ENCODE measurements around the gene RPS14.
"Not testable (repeated sequence)": the region's sequence is repeated elsewhere in the genome, so short reads cannot be mapped to it uniquely, and the experiment has no call there.

The RPS14 gene

DNA sequence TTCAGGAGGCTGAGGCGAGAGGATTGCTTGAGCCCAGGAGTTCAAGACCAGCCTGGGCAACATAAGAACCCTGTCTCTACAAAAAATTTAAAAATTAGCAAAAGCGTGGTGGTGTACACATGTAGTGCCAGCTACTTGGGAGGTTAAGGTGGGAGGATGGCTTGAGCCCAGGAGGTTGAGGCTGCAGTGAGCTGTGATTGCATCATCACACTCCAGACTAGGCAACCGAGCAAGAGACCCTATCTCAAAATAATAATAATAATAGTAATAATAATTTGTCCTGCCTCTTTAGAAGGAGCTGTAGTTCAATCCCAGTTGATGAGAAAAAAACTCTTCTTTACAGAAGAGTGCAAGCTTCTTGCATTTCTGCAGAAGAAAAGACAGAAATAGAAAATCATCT, 26.8 kb downstream of the RPS14 start:
- H3K4me1 Mint-ChIP-seq, result peaks cover 2% of the 10 kb centered on the region
- no peak overlapping the region for H3K4me3 Mint-ChIP-seq
- no peaks in the 10 kb centered on the region for H3K9me3 Mint-ChIP-seq
- H3K36me3 Mint-ChIP-seq (ENCODE audit: low read depth), result no peaks in the 10 kb centered on the region
- no peak for TF ChIP-seq CTCF (IDR thresholded peaks at IDR 0.05; ENCODE audit: unreplicated experiment in 3 of 3)
- H3K27me3 Mint-ChIP-seq (ENCODE audit: low read depth), result no peaks in the 10 kb centered on the region
- H3K27ac Mint-ChIP-seq, result no peak overlapping the region

DNA sequence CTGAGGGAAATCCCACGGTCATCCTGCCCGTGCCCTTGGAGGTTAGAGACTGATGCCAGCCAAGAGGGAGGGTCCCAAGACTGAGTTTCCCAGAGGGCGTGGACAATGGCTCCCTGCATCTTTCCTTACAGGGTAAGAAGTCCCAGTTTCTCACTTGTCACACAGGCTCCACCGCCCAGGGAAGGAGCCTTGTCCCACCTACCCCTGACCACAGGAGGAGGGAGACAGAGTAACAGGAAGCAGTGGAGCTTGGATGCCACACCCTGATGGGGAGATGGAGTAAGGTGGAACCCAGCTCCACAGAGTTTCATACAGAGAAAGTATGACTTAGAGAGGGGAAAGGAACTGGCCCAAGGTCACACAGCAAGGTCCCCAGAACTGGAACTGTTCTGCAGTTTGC, 27.5 kb downstream of the RPS14 start:
- H3K4me3 Mint-ChIP-seq, result no peak overlapping the region
- H3K27me3 Mint-ChIP-seq (ENCODE audit: low read depth), result no peaks in the 10 kb centered on the region
- no peak for TF ChIP-seq CTCF (IDR thresholded peaks at IDR 0.05; ENCODE audit: unreplicated experiment in 3 of 3)
- no peaks in the 10 kb centered on the region for H3K36me3 Mint-ChIP-seq (ENCODE audit: low read depth)
- no peaks in the 10 kb centered on the region for H3K9me3 Mint-ChIP-seq
- no peaks in the 10 kb centered on the region for H3K4me1 Mint-ChIP-seq
- no peak overlapping the region for H3K27ac Mint-ChIP-seq

DNA sequence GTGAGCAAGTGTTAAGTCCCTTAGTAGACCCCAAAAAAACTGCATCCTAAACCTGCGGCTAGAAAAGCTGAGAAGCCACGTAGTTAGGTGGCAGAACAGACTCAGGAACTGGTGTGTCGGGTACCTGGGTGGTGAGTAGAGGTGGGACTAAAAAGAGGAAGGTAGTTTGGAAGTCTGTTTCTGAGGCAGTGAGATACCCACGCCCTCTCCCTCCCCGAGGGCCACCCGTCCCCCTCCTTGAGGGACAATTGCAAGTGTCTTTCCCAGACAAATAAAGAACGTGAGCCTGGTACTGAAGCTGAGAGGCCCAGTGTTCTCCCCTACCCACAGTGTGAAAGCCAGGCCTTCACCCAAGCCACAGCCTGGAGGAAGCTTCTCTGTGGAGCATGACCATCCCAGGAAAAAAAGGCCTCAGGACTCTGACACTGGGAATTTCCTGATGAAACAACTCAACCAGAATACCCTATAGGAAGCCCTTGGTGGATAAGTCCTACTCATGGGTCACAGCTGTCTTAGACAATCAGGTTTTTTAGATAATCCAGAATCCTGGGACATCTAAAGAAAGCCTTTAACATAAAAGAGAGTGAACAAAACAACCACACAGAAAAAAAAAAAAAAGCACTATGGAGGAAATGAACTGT, 29.8 kb downstream of the RPS14 start:
- Mint-ChIP-seq H3K9me3 (no peaks in the 10 kb centered on the region), H3K36me3 (ENCODE audit: low read depth) (no peaks in the 10 kb centered on the region), H3K27me3 (ENCODE audit: low read depth) (no peaks in the 10 kb centered on the region), H3K4me1 (no peaks in the 10 kb centered on the region), H3K27ac (no peak overlapping the region), H3K4me3 (no peak overlapping the region)
- TF ChIP-seq CTCF (IDR thresholded peaks at IDR 0.05; ENCODE audit: unreplicated experiment in 3 of 3), result no peak

DNA sequence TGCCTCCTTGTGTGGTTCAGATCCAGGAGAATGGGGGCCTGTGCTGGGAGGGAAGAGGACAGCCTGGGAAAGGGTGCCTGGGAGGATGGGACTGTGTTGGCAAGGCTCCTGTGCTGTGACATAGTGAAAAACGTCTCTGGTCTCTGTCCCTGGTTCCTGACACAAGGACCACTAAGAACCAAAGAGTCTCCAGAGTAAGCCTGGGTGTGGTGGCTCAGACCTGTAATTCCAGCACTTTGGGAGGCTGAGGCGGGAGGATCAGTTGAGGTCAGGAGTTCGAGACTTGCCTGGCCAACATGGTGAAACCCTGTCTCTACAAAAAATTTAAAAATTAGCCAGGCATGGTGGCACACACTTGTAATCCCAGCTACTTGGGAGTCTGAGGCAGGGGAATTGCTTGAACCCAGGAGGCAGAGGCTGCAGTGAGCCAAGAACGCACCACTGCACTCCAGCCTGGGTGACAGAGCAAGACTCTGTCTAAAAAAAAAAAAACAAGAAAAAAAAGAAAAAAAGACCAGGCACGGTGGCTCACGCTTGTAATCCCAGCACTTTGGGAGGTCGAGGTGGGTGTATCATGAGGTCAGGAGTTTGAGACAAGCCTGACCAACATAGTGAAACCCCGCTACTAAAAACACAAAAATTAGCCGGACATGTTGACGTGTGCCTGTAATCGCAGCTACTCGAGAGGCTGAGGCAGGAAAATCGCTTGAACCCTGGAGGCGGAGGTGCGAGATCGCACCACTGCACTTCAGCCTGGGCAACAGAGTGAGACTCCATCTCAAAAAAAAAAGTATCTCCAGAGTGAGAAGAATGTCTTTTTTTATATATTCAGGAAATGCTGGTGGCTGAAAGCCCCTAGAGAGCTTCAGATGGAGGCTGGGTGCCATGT, 35.4 kb downstream of the RPS14 start:
- H3K9me3 Mint-ChIP-seq; H3K4me3 Mint-ChIP-seq; H3K36me3 Mint-ChIP-seq (ENCODE audit: low read depth); H3K27me3 Mint-ChIP-seq (ENCODE audit: low read depth): not testable (repeated sequence)
- peaks cover 19% of the 10 kb centered on the region for H3K4me1 Mint-ChIP-seq
- peak overlapping the region in 2 of 3 experiments; percentile 89 to 95 for H3K27ac Mint-ChIP-seq

- Mint-ChIP-seq H3K27me3 (ENCODE audit: low read depth) (no peaks in the 10 kb centered on the region), H3K27ac (peak overlapping the region; percentile 81 to 95 (median 89)), H3K9me3 (no peaks in the 10 kb centered on the region), H3K4me1 (peaks cover 19% of the 10 kb centered on the region), H3K4me3 (peak overlapping the region; percentile 85 to 90 (median 86)), H3K36me3 (ENCODE audit: low read depth) (no peaks in the 10 kb centered on the region)
- no peak for TF ChIP-seq CTCF (IDR thresholded peaks at IDR 0.05; ENCODE audit: unreplicated experiment in 3 of 3)
Measured at GRCh38 chr5:150413176-150413901, 36.2 kb downstream of the RPS14 start.

Measured in nephron (organoid).